SK-N-SH treated with all-trans-retinoic acid at 6 μM for 48 hours (cell line): Measurements from ENCODE around the gene GDAP1L1.

ENCODE experiments used
- BACH2 ChIP-seq: fragments of 250-450 bp; sonication (Bioruptor Pico); IDR thresholded peaks from 2 replicates; pipeline ENCODE4 v1.9.0; 2021; ENCODE audit warnings: mild to moderate bottlenecking, borderline replicate concordance
- CREB5 ChIP-seq: fragments of 250-450 bp; sonication (Bioruptor Pico); IDR thresholded peaks from 2 replicates; pipeline ENCODE4 v1.5.1; 2020; ENCODE audit warnings: low read depth, mild to moderate bottlenecking, moderate library complexity
- OSR1 ChIP-seq: fragments of 250-450 bp; sonication (Bioruptor Pico); IDR thresholded peaks from 2 replicates; pipeline ENCODE4 v1.8.0; 2022; ENCODE audit warnings: moderate library complexity, mild to moderate bottlenecking, inconsistent platforms
- SNAI2 ChIP-seq: fragments of 250-450 bp; sonication (Bioruptor Pico); IDR thresholded peaks from 2 replicates; pipeline ENCODE4 v1.5.0; 2020; ENCODE audit warnings: mild to moderate bottlenecking, moderate library complexity
- TCF4 ChIP-seq: fragments of 250-450 bp; sonication (Bioruptor Pico); IDR thresholded peaks from 2 replicates; pipeline ENCODE4 v1.8.0; 2021; ENCODE audit warnings: mild to moderate bottlenecking, moderate library complexity, borderline replicate concordance
- ZFP3 ChIP-seq: fragments of 250-450 bp; sonication (Bioruptor Pico); IDR thresholded peaks from 2 replicates; pipeline ENCODE4 v1.5.0; 2020; ENCODE audit warnings: mild to moderate bottlenecking, moderate library complexity
- ZNF8 ChIP-seq: fragments of 450-650 bp; formaldehyde crosslinking; IDR thresholded peaks from 2 replicates; pipeline ENCODE4 v1.5.0; 2020; ENCODE audit warnings: mild to moderate bottlenecking, moderate library complexity
- TF ChIP-seq, protein P1 (sequence below): fragments of 250-450 bp; sonication (Bioruptor Pico); IDR thresholded peaks from 2 replicates; pipeline ENCODE4 v1.8.0; 2020; ENCODE audit warnings: mild to moderate bottlenecking, moderate library complexity, borderline replicate concordance
- TF ChIP-seq, protein P2 (sequence below): fragments of 250-450 bp; sonication (Bioruptor Pico); IDR thresholded peaks from 2 replicates; pipeline ENCODE4 v1.5.1; 2021; ENCODE audit warnings: mild to moderate bottlenecking, moderate library complexity

GRCh38 chr20:44208165-44208564 is 38.9 kb upstream of the GDAP1L1 start:
- TF ChIP-seq, protein P1, sequence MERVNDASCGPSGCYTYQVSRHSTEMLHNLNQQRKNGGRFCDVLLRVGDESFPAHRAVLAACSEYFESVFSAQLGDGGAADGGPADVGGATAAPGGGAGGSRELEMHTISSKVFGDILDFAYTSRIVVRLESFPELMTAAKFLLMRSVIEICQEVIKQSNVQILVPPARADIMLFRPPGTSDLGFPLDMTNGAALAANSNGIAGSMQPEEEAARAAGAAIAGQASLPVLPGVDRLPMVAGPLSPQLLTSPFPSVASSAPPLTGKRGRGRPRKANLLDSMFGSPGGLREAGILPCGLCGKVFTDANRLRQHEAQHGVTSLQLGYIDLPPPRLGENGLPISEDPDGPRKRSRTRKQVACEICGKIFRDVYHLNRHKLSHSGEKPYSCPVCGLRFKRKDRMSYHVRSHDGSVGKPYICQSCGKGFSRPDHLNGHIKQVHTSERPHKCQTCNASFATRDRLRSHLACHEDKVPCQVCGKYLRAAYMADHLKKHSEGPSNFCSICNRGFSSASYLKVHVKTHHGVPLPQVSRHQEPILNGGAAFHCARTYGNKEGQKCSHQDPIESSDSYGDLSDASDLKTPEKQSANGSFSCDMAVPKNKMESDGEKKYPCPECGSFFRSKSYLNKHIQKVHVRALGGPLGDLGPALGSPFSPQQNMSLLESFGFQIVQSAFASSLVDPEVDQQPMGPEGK (CRISPR knock-in tag) = no peak
- TF ChIP-seq CREB5 (CRISPR knock-in tag) = no peak
- TF ChIP-seq BACH2 = no peak
- TF ChIP-seq, protein P2, sequence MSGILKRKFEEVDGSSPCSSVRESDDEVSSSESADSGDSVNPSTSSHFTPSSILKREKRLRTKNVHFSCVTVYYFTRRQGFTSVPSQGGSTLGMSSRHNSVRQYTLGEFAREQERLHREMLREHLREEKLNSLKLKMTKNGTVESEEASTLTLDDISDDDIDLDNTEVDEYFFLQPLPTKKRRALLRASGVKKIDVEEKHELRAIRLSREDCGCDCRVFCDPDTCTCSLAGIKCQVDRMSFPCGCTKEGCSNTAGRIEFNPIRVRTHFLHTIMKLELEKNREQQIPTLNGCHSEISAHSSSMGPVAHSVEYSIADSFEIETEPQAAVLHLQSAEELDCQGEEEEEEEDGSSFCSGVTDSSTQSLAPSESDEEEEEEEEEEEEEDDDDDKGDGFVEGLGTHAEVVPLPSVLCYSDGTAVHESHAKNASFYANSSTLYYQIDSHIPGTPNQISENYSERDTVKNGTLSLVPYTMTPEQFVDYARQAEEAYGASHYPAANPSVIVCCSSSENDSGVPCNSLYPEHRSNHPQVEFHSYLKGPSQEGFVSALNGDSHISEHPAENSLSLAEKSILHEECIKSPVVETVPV (CRISPR knock-in tag) = no peak
- no peak for TF ChIP-seq OSR1 (CRISPR knock-in tag)
- no peak for TF ChIP-seq ZFP3 (CRISPR knock-in tag)
- TF ChIP-seq ZNF8 (CRISPR knock-in tag) = no peak
- TF ChIP-seq TCF4 (CRISPR knock-in tag) = no peak
- no peak for TF ChIP-seq SNAI2
